GM19455 (cell line): Measurements from ENCODE around the gene SPDYE16.
"Not testable (repeated sequence)": the region's sequence is repeated elsewhere in the genome, so short reads cannot be mapped to it uniquely, and the experiment has no call there.

Source experiments
- ATAC-seq: cut with Tn5 transposase; IDR thresholded peaks from one replicate; pipeline ENCODE4 v1.9.1; 2021; ENCODE audit not compliant: unreplicated experiment

Gene SPDYE16, protein sequence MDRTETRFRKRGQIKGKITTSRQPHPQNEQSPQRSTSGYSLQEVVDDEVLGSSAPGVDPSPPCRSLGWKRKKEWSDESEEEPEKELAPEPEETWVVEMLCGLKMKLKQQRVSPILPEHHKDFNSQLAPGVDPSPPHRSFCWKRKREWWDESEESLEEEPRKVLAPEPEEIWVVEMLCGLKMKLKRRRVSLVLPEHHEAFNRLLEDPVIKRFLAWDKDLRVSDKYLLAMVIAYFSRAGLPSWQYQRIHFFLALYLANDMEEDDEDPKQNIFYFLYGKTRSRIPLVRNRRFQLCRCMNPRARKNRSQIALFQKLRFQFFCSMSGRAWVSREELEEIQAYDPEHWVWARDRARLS

DNA sequence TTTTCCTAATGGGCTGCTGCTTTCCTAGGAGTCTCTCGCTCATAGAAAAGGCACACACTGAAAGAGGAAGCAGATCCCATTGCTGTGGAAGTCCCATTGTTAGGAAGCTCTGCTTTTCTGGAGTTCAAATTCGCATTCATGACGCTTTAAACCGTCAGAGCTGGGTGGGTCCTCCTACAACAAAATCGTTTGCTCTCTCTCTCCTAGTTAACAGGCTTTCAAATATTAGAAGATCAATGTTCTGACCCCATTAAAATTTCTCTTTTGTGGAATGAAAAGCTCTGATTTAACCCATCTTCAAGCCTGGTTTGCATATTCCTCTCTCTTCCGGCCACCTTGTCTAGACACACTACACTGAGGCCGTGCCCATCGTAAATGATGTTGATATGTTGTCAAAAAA lies at the start of gene SPDYE16:
Gene SPDYE16, minus strand, starts transcription at position 101 of the 400 bp plus-strand sequence. CDS start 1,838 bp downstream, outside the sequence.
- not testable (repeated sequence) for ATAC-seq

DNA sequence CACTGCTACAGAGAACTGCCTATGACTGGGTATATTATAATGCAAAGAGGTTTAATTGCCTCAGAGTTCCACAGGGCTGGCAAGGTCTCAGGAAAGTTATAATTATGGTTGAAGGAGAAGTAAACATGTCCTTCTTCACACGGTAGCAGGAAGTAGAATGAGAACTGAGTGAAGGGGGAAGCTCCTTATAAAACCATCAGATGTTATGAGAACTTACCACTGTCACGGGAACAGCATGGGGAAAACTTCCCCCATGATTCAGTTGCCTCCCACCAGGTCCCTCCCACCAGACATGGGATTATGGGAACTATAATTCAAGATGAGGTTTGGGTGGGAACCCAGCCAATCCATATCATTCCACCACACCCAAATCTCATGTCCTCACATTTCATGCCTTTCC lies 49.6 kb upstream of the SPDYE16 start:
- not testable (repeated sequence) for ATAC-seq

DNA sequence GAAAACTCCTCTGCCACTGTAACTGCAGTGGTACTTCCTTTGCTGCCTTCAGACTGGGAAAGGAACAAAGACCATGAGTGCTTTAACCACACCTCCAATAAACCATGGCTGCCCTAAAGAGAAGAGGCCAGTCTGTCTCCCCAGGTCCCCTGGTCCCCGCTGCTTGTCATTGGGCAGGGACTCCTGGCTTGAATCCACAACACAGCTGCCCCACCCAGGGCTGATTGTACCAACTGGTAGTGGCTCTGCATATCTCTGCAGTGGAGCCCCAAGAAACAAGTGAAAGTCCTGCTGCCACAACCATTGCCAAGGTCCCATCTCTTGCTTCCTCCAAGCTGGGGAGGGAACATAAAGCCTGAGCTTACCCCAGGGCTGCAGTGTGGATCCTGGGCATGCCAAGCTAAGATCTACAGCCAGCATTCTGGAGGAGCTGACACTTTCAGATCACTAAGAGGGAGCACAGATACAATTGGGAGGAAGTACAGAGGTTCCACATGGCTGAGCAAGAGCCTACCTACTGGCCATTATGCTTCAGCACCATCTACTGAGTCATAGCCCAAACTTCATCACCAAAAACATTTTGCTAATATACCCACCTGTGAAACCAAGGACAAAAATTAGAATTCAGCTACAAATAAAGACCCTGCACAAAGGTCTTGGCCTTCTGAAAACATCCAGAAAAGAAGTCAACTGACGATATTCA lies 48.7 kb upstream of the SPDYE16 start:
- peak; percentile 82 for ATAC-seq

DNA sequence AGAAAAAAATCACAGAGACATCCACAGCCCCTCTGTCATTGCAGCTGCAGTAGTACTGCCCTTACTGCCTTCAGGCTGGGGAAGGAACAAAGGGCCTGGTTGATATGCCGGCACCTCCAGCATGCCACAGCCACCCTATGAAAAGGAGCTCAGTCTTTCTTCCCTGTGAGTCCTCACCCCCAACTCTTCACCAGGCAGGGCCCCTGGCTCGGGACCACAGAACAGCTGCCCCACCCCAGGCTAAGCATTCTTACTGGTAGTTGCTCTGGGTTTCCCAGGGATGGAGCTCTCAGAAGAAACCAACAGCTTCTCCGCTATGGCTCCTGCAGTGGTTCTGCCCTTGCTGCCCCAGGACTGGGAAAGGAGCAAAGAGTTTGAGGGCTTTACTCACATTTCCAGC lies 47.9 kb upstream of the SPDYE16 start:
- not testable (repeated sequence) for ATAC-seq

DNA sequence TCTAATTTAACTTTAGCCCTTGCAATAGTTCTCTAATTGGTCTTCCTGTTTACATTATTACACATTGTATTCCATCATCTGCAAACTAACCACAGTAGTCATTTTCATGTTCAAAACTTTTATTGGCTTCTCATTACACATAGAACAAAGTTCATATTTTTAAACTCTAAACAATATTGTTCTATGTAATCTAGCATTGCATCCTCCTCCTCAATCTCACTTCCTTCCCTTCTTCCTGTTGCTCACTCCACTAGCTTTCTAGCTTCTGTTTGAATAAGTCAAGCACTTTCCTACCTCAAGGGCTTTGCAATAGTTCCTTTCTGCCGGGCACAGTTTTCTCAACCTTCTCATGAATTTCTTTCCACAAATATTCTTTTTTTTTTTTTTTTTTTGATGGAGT lies 45.5 kb upstream of the SPDYE16 start:
- ATAC-seq, result not testable (repeated sequence)

DNA sequence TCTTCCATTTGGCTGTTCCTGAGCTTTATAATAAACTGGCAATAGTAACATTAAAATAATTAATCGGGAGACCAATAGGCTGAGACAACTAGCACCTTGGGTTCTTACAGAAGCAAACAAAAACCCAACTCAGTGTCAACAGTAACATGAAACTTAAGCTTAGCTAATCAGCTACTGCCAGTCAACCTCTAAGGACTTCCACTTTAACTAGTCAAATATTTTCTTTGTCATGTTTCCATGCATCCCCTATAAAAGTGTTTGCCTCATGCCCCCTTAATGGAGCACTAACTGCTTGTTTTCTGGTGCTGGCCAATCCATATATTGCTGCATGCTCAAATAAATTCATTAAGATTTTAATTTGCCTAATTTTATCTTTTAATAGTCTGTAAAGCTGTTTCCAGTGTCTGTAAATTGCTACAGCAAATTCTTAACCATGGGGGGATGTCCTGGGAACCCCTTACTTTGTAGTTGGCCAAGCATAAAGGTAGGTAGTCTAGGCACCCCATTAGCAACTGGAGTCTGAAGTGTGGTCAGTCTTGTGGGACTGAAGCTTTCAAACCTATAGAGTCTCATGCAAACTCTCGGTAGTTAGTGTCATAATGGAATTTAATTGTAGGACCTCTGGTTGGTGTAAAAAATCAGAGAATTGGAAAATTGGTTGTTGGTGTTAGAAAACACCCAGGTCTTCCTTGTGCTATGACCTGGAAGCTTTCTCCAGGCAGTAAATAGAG lies 43.7 kb upstream of the SPDYE16 start:
- not testable (repeated sequence) for ATAC-seq

DNA sequence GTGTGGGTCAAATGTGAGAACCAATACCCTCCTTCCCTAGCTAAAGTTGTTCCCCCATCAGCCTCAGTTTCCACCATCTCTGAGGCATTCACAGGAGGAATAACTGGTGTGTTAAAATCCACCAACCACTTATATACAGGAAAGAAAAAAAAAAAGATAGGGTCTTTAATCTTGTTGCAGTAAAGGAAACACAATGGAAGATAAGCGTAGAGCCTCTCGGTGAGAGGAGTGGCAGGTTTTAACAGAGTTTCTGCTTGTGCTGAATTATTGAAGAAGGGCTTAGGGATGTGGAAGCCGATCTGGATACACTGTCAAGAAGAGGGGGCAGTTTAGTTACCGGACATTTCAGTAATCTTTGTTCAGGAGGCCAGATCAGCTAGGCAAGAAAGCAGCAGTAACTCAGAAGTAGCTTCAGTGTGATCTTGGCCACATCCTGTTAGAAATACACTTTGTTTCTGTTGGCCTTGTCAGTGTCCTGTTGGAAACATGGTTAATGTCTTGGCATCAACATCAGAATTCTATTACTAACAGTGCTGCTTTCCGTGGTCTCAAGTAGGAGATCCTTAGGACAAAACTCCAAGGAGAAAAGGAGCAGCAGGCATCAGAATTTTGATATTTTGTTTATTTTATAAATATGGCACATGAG lies 40.7 kb upstream of the SPDYE16 start:
- not testable (repeated sequence) for ATAC-seq

DNA sequence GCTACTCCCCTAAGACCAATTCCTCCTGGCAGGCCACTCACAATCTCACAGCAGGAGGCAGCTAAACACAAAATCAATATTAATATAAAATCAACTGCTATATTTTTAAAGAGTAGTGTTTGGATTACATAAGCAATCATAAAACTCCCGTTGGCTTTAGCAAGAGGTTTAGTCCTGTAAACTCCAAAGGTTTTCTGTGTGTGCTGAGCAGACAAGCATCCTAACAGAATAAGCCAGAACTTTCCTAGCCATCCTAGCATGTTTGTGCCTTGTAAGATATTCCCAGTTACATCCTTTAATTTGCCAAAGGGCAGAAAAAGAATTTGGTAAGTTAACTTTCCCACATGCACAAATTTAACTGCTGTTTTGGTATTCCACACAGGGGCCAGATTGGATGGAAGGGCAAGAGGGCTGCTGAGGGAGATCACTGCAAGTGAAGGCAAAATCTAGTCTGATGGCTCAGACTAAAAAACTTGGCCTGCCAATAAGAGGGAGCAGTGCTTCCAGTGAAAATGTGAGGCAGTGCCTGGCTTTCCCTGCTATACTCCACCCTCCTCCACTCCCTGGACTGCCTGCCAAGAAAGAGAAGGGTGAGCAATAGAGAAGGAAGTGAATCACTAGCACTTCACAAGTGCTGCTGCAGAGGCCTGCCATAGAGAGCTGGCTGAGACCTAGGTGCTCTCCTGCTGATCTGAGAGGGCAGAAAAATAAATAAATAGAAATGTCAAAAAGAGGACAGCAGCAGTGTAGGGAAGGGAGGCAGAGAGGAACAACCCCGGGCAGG lies 39.9 kb upstream of the SPDYE16 start:
- not testable (repeated sequence) for ATAC-seq

DNA sequence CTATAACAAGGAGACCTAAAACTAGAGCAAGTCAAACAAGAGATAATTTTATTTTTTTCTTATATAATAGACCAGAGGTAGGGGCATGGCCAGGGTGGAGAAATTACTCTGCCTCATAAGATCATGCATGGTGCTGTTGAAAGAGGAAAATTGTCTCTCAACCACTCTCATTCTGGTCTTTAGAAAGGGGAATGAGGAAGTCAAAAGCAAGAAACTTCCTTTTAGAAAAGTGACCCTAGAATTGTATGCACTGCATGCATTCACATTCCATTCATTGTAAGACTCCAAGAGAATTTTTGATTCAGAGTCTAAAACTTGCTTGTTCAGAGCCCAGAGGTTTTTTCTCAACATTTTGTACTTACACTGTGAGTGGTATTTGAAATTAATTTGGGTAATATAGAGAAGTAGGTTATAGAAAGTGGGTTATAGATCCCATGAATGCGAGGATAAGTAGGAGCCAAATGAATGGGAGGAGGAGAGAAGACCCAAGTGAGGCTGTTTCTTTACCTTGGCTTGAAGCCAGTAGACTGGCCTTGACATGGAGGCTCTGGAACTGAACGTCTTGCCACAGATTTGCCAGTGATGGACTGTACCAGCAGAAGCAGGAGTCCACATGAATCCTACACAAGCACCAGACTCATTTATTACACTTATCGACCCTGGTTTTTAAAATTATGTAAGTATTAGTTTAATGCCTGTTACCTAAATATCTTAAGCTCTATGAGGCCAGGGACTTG lies 33.0 kb upstream of the SPDYE16 start:
- not testable (repeated sequence) for ATAC-seq

DNA sequence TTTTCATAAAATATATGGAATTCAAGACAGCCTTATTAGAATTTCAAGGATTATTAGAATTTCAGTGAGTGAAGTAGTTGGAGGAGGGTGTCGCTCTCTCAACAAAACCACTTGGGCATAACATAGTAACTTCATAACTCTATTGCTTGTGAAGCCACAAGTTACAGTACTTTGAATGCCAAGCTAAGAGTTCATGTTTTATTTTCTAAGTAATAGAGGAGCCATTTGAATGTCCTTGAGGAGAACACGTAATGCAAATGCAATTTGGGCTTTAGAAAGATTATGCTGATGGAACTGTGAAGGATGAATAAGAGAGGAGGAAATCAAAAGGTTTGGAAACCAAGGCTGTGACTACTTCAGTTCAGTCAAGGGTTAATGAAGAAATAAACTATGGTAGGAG lies 32.3 kb upstream of the SPDYE16 start:
- ATAC-seq, result not testable (repeated sequence)

DNA sequence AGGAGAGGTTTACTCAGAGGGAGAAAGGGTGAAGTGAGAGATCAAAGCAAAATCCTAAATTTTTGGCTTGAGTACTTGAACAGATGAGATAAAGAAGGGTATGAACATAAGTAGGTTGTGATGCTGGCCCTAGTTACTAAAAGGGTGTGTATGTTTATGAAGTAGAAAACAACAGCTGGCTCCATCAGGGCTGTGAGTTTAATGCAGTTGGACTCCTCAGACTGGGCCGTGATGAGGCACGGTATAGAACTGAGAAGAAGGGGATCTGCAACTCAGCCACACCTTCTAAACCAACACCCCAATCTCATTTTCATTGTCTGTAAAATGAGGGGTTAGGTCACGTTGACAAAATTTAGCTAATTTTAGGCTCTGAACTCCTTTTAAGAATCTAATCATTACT lies 29.2 kb upstream of the SPDYE16 start:
- ATAC-seq, result not testable (repeated sequence)

DNA sequence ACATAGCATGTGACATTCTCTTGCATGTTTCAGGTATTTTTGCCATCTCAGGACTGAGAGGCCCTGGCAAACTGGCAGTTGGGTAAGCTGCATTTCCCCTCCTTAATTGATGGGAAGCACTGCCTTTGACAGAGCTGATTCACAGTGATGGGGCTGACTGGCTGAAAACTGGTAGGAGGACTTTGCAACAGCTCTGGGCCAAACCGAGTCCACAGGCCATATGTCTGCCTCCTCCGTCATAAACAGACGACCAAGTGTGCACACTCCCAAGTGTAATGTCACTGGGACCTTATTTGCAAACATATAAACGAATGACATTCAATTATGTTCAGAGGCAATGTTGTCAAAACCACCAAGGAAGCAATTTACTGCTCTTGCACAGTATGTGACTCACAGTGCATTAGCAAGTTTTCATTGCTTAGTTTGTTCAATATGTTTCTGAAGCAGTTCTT lies 27.3 kb upstream of the SPDYE16 start:
- ATAC-seq, result not testable (repeated sequence)

DNA sequence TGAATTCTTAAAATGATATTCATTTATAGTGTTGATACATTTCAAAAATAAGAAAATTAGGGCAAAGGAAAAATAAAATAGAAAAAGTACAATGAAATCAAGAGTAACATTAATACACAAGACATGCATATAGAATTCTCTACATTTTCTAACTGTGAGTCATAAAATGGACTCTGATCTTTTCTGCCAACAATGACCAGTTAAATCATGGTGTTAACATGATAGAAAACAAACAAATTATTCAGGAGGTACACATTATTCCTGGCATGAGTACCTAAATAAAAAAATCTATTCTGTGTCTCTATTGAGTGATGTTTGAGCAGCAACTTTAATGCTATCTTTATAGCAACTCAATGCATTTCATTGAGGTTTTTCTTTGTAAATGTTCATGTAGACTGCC lies 25.6 kb upstream of the SPDYE16 start:
- ATAC-seq, result not testable (repeated sequence)

DNA sequence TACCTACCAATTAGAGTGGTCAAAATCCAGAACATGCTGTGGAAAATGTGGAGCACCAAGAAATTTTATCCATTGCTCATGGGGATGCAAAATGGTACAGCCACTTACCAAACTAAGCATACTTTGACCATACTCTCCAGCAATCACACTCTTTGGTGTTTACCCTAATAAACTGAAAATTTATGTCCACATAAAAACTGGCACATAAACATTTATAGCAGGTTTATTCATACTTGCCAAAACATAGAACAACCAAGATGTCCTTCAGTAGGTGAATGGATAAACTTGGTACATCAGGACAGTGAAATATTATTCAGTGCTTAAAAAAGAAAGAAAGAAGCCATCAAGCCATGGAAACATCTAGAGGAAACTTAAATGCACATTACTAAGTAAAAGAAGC lies 24.7 kb upstream of the SPDYE16 start:
- not testable (repeated sequence) for ATAC-seq

DNA sequence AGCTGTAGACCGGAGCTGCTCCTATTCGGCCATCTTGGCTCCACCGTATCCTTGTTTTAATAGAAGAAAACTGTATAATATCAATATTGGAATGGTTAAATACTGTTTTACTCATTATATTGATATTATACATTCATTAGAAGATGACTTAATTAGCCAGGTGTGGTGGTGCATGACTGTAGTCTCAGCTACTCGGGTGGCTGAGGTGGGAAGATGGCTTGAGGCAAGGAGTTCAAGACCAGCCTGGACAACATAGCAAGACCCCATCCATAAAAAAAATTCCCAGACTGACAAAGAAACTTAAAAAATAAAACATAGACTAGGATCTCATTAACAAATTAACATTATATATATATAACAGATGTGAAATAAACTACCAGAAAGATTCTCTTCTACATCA lies 24.2 kb upstream of the SPDYE16 start:
- not testable (repeated sequence) for ATAC-seq

DNA sequence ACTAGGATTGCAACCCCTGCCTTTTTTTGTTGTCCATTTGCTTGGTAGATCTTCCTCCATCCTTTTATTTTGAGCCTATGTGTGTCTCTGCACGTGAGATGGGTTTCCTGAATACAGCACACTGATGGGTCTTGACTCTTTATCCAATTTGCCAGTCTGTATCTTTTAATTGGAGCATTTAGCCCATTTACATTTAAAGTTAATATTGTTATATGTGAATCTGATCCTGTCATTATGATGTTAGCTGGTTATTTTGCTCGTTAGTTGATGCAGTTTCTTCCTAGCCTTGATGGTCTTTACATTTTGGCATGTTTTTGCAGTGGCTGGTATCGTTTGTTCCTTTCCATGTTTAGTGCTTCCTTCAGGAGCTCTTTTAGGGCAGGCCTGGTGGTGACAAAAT lies 21.9 kb upstream of the SPDYE16 start:
- ATAC-seq, result not testable (repeated sequence)

DNA sequence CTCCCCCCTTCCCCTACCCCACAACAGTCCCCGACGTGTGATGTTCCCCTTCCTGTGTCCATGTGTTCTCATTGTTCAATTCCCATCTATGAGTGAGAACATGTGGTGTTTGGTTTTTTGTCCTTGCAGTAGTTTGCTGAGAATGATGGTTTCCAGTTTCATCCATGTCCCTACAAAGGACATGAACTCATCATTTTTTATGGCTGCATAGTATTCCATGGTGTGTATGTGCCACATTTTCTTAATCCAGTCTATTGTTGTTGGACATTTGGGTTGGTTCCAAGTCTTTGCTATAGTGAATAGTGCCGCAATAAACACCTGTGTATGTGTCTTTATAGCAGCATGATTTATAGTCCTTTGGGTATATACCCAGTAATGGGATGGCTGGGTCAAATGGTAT lies 18.2 kb upstream of the SPDYE16 start:
- ATAC-seq, result not testable (repeated sequence)

DNA sequence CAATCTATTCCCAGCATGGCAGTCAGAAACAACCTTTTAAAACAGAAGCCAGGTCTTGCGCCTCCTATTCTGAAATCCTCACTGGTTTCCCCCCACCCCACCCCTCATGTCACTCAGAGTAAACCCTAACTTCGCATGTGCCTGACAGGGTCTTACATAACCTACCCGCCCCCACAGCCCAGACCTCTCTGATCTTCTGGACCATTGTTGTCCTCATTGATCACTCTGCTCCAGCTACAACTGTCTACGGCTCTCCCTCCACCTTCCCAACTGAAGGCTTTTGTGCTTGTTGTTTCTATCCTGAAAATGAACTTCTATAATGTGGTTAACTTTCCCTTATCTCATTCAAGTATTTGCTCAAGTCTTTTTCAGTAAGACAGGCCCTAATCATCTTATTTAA lies 17.1 kb upstream of the SPDYE16 start:
- ATAC-seq, result not testable (repeated sequence)

DNA sequence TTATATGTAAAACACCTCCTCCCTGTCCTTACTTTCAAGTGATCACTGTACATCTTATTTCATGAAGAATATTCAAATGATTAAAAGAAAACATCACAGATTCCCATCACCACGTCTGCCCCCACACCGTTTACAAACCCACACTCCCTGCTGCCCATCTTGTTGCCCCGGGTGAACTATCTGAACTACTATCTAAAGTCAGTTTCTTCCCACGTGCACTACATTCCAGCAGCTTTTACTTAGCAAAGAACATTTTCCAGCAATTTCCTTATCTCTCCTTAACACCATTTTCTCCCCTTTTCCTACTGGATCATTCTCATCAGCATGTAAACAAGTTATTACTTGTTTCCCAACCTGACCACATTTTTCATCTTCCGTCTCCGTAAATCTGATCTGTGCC lies 16.6 kb upstream of the SPDYE16 start:
- ATAC-seq, result not testable (repeated sequence)
